GM19455 (cell line): Measurements from ENCODE around the gene F10.
"Not testable (repeated sequence)": the region's sequence is repeated elsewhere in the genome, so short reads cannot be mapped to it uniquely, and the experiment has no call there.

Experiments
- ATAC-seq: cut with Tn5 transposase; IDR thresholded peaks from one replicate; pipeline ENCODE4 v1.9.1; 2021; ENCODE audit not compliant: unreplicated experiment

The F10 gene

GRCh38 chr13:113150550-113151365 lies 28.2 kb downstream of the F10 start:
- no peak for ATAC-seq

GRCh38 chr13:113151745-113152690 lies 29.4 kb downstream of the F10 start:
- no peak for ATAC-seq

- no peak for ATAC-seq
Observed at GRCh38 chr13:113152691-113152983, 30.0 kb downstream of the F10 start.

GRCh38 chr13:113152984-113153809 lies 30.6 kb downstream of the F10 start:
- ATAC-seq: no peak

GRCh38 chr13:113153810-113154748 lies 31.5 kb downstream of the F10 start:
- ATAC-seq: no peak

GRCh38 chr13:113155201-113155600 lies 32.6 kb downstream of the F10 start:
- ATAC-seq: no peak

- ATAC-seq: no peak
Observed at GRCh38 chr13:113155982-113156655, 33.5 kb downstream of the F10 start.

GRCh38 chr13:113157206-113157928 lies 34.8 kb downstream of the F10 start:
- no peak for ATAC-seq

- ATAC-seq: no peak
Observed at GRCh38 chr13:113157929-113158747, 35.5 kb downstream of the F10 start, which contains the start of gene PROZ. TSS of gene PROZ (plus strand) at chr13:113158648. CDS start at chr13:113158661, 13 bp downstream.

- ATAC-seq: no peak
Observed at GRCh38 chr13:113158946-113159345, 36.3 kb downstream of the F10 start.

GRCh38 chr13:113159701-113160100 lies 37.1 kb downstream of the F10 start:
- no peak for ATAC-seq

- ATAC-seq: no peak
Observed at GRCh38 chr13:113160983-113161382, 38.4 kb downstream of the F10 start.

GRCh38 chr13:113161433-113161832 lies 38.8 kb downstream of the F10 start:
- no peak for ATAC-seq

- not testable (repeated sequence) for ATAC-seq
Observed at GRCh38 chr13:113161975-113162374, 39.4 kb downstream of the F10 start.

- ATAC-seq: no peak
Observed at GRCh38 chr13:113162783-113163685, 40.4 kb downstream of the F10 start.

- no peak for ATAC-seq
Observed at GRCh38 chr13:113164492-113164891, 41.9 kb downstream of the F10 start.

GRCh38 chr13:113166266-113166665 lies 43.7 kb downstream of the F10 start:
- no peak for ATAC-seq
